ENCODE data around the gene SLC25A39.
A peak's percentile ranks its signal among the peaks of the same experiment; 100 is the strongest.
"Not testable (repeated sequence)": the region's sequence is repeated elsewhere in the genome, so short reads cannot be mapped to it uniquely, and the experiment has no call there.

The SLC25A39 gene

DNA sequence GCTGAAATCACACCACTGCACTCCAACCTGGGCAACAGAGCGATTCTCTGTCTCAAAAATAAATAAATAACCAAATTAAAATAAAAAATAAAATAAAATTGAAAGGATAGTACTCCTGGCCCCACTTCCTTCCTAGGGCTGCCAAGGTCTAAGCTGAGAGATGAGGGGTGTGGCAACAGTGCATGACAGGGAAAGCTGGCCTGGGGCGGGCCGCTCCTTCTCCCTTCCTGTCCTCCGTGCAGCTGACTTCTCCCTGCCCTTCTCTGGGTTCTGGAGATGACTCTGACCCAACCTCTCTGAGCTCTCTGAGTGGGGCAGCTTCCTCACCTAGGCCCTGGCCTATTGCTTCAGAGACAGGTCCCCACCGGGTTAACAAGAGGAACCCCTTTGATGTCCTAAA is 8.7 kb upstream of the SLC25A39 start:
- DNase-seq, result no peak

DNA sequence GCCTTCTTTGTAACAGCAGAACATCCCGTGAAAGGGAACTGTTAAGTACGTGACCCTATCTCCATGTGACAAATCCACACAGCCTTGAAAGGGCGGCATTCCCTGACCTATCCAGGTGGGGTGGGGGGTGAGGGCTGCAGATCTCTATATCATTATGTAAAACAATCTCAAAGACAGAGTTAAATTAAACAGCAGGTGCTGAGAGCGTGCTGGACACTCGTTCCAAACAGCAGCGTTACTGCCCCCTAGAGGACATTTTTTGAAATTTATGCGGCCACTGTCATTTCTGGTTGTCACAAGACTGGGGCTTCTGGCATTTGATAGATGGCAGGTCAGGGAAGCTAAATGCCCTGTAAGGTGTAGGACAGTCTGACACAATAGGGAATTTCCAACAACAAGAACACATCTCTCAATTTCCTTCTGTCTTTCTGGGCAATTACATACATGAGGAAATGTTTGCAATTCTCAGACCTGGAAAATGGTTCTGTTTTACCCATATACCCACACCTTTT is 6.7 kb upstream of the SLC25A39 start:
- peak; percentile 85 for DNase-seq

DNA sequence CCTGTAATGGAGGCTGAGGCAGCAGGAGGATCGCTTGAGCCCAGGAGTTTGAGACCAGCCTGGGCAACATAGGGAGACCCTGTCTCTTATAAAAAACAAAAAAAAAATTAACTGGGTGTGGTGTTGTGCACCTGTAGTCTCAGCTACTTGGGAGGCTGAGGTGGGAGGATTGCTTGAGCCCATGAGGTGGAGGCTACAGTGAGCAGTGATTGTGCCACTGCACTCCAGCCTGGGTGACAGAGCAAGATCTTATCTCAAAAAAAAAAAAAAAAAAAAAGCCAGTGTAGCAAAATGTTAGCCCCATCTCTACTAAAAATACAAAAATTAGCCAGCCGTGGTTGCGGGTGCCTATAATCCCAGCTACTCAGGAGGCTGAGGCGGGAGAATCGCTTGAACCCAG is 5.6 kb upstream of the SLC25A39 start:
- not testable (repeated sequence) for DNase-seq

GRCh38 chr17:44329516-44329915 is 4.9 kb upstream of the SLC25A39 start:
- not testable (repeated sequence) for DNase-seq

- DNase-seq, result no peak
Observed at GRCh38 chr17:44327715-44328449, 3.3 kb upstream of the SLC25A39 start.

DNA sequence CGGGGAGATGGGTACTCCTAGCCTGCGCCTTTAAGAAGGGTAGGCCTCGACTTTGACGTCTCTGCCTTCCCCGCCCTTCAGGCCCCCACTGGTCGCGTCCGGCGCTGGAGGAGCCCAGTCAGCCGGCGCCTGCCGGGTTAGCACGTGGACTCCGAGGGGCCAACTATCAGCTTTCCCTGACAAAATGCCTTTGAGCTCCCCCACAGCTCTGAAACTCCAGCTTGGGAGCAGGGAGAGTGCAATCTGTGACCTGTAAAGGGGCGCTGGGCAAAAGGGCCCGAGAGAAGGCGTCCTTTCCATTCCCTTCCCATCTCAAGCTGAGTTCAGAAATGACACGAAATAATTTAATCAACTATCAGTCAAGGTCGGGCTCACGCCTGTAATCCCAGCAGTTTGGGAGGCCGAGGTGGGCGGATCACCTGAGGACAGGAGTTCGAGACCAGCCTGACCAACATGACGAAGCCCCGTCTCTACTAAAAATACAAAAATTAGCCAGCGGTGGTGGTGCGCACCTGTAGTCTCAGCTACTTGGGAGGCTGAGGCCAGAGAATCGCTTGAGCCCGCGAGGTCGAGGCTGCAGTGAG is 2.3 kb upstream of the SLC25A39 start:
- DNase-seq, result peak; percentile 91

DNA sequence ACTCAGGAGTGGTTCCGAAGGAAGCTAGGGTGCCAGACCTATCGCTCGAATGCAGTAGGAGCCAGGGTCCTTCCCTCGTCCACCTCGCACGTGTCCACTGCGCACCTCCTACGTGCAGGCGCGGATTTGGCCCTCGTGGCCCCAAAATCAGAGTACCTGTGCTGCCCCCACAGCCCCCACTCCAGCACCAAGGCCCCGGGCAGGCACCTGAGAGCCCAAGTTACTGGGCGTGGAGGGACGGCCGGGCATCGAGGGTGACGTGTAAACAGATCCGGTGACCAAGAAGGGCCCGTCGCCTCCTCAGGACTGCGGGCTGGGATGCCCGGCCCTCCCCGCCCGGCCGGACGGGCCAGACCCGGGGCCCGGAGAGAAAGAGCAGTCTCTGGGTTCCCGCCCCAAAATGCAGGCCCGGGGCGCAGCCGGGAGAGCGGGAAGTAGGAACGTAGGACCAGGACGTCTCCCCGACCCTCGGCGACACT is 492 bp downstream of the SLC25A39 start:
- DNase-seq, result no peak

- no peak for DNase-seq
Observed at GRCh38 chr17:44323359-44324091, 1.1 kb downstream of the SLC25A39 start.

DNA sequence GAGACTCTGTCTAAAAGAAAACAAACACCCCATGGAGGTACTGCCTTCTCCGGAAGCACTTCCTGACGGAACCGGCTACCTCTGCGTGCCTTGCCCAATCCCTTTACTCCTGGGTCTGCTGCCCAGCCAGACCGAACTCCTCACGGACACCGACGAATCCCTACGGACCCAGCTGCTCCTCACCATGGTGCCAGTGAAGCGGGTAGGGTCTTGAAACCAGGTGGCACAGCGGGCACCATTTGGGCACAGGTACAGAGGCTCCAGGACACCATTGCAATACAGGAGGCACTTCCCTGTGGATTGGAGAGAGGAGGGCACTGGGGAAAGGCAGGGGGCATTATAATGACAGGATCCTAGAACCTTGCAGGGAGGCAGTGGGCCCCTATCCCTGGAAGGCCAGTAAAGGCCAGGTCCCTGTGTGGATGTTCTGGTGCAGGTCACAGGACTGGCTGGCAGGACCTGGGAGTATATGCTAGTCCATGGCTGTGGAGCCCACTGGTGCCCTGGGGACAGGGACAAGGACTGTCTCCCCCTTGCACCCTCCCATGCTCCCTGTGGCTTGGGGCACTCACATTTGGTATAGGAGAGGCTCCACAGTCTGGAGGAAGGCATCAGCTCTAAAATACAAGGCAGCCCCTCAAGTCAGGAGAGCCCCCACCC is 2.3 kb downstream of the SLC25A39 start:
- no peak for DNase-seq

DNA sequence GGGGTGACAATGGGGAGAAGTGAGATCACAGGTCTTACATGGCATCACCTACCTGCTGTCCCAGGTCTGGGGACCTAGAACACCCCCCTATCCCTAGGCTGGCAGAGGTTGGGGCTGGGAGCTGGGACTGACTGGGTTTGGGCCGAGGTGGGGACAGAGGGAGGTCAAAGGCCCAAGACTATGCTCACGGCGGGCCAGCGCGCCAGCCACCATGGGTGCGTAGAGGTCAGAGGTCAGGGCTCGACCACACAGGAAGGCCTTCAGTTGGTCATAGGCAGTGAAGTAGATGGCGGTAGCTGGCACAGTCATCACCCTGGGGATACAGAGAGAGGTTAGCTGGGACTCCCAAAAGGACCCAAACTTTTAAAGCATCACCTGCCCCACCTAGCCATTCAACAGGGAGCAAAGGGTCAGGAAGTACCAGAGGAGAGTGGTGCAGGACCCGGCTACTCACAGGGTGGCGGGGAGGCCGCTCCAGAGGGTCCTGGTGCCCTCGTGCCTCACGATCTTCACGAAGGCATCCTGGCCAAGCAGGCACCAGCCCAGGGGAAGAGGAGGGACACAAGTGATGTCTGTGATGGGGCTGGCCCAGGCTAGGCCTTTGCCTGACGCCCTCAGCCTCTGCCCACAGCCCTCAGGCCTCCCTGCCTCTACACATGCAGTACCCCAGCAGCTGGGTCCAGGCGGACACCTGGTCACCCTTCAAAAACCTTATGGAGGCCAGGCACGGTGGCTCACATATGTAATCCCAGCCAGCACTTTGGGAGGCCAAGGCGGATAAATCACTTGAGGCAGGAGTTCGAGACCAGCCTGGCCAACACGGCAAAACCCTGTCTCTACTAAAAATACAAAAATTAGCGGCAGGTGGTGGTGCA is 3.1 kb downstream of the SLC25A39 start:
- DNase-seq, result no peak

DNA sequence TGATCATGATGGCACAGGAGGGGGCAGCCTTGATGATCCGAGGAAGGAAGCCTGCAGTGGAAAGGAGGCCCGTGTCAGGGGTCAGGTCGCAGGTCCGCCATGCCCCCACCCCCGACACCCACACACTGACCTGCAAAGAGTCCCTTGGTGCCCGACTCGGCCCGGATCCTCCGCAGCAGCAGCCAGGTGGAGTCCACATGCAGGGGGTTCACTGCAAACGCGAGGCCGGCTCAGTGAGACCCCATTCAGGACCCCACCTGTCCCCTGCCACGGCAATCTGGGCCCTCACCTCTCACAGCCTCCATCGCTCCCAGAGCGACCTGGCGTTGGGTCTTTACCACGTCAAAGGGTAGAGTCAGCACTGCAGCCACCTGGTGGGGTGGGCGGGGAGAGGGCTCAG is 4.6 kb downstream of the SLC25A39 start:
- DNase-seq, result no peak

DNA sequence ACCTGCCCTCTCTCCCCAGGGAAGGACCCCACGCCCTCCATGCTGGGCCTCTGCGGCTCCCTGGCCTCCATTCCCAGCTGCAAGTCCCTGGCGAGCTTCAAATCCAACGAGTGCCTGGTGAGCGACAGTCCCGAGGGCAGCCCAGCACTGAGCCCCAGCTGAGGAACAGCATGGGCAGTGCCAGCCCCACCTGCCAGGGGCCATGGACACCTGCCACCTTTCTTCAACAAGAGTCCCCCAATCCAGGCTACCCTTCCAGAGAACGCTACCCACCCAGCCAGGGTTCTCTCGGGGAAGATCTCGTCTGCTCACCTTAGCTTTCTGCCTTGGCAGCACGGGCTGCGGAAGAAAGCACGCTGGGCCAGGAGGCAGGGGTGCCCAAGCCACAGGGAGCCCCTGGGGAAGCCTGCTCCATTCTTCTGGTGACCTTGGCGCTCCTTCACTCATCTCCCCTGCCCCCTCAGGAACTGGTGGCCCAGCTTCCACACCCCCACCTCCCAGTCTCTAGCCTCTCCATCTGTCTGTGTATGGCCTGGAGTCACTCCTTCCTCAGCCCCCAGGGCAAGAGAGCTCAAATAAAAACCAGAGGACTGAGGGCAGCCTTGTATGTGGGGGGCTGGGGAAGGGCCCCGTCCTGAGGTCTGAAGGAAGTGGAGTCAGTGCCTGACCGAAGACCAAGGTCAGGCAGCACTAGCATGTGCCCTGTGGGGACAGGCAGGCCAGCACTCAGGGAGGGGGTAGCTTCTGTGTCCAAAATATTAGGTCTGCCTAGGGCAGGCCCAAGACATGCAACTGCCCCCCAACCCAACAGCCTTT is 6.3 kb downstream of the SLC25A39 start:
- DNase-seq, result no peak

DNA sequence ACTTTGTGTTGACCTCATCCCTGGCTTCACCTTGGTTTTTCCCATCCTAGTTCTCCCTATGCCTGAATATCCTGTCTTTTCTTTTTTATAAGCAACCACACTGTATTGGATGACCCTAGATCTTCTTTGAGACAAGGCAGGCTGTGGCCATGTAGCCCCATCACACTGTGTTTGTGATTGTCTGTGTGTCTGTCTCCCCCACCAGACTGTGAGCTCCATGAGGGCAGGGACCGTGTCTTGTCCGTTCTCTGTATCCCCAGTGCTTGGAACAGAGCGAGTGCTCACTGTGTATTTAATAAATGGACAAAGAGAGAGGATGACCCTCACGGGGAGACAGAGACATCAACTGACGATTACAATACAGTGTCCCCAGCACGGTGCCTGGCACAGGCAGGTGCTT is 7.1 kb downstream of the SLC25A39 start:
- no peak for DNase-seq

DNA sequence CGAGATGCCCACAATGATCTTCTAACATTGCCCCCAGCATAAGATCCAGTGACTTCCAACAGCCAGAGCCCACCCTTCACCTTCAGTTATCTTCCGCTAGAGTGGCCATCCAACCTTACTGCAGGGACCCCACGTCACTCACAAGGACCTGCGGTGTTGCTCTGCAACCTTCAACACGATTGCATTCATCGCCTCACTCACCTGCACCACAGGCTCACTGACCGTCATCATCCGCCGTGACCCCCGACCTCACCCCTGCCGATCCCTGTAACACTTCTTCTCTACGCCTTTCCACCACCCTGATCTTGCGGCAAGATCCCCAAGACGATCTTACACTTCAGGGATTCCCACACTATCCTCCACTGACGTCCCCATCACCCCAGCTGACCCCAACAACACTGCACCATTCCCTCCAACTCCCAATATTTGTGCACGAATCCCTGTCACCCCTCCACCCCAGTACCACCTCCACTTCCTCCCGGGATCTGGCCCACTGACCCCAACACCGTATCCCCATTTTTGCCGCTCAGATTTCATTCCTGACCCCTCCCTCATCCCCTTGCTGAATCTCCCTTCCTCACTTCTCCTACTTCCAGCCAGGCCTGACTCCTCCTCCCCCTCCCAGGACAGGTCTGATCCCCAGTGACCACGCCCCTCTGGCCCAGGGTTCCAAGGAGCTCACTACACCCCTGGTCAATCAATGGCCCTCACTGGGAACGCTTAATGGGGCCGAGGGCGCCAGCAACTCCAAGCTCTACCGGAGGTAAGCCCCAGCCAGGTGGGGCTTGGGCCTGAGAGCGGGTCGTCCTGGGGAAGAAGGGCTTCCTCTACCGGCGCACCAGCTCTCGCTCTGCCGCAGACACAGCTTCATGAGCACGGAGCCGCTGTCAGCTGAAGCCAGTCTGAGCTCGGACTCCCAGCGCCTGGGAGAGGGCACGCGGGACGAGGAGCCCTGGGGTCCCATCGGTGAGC is 8.6 kb downstream of the SLC25A39 start:
- DNase-seq, result no peak

GRCh38 chr17:44314869-44315661 is 9.6 kb downstream of the SLC25A39 start:
- DNase-seq, result no peak

GRCh38 chr17:44314524-44314868 is 10.1 kb downstream of the SLC25A39 start:
- DNase-seq, result no peak

DNA sequence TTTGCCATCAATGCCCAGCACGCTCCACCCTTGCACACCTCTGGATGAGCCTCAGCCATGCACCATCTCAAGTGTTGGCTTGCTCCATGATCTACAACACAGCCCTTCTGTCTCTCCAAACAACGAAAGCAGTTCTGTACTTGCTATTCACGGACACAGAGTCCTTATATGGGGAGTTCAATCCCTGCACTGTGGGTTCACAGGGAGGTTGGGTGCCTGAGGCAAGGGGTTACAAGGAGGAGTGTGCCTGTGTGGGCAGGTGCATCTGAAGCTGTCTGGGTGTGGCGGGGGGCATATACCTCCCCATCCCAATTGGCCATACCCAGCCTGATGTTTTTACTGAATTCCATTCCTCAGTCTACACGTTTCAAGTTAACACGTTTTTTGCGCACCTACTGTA is 10.6 kb downstream of the SLC25A39 start:
- no peak for DNase-seq

GRCh38 chr17:44312396-44313104 is 12.1 kb downstream of the SLC25A39 start:
- no peak for DNase-seq
